SK-N-SH treated with all-trans-retinoic acid at 6 μM for 48 hours (cell line): ENCODE measurements around the gene AKAP5.

Experiments
- ATAC-seq: fragments of 200-7000 bp; cut with Tn5 transposase; 3 replicates; pipeline ENCODE4 v1.9.1; 2020; ENCODE audit warnings: mild to moderate bottlenecking, moderate library complexity
- ARNTL ChIP-seq: fragments of 450-650 bp; formaldehyde crosslinking; IDR thresholded peaks from 2 replicates; pipeline ENCODE4 v1.5.0; 2020; ENCODE audit warnings: low read depth, mild to moderate bottlenecking, moderate library complexity, borderline replicate concordance
- BACH2 ChIP-seq: fragments of 250-450 bp; sonication (Bioruptor Pico); IDR thresholded peaks from 2 replicates; pipeline ENCODE4 v1.9.0; 2021; ENCODE audit warnings: mild to moderate bottlenecking, borderline replicate concordance
- CREB5 ChIP-seq: fragments of 250-450 bp; sonication (Bioruptor Pico); IDR thresholded peaks from 2 replicates; pipeline ENCODE4 v1.5.1; 2020; ENCODE audit warnings: low read depth, mild to moderate bottlenecking, moderate library complexity
- CSDC2 ChIP-seq: fragments of 250-450 bp; sonication (Bioruptor Pico); IDR thresholded peaks from 2 replicates; pipeline ENCODE4 v1.5.0; 2020; ENCODE audit warnings: mild to moderate bottlenecking, moderate library complexity
- CSRNP3 ChIP-seq: fragments of 250-450 bp; sonication (Bioruptor Pico); IDR thresholded peaks from 2 replicates; pipeline ENCODE4 v1.5.1; 2021; ENCODE audit warnings: mild to moderate bottlenecking, moderate library complexity
- ESRRG ChIP-seq: fragments of 250-450 bp; sonication (Bioruptor Pico); IDR thresholded peaks from 2 replicates; pipeline ENCODE4 v1.6.1; 2021; ENCODE audit warnings: mild to moderate bottlenecking
- GLIS3 ChIP-seq: fragments of 250-450 bp; sonication (Bioruptor Pico); IDR thresholded peaks from 2 replicates; pipeline ENCODE4 v1.5.0; 2020; ENCODE audit warnings: mild to moderate bottlenecking, moderate library complexity
- ISL1 ChIP-seq: fragments of 250-450 bp; sonication (Bioruptor Pico); IDR thresholded peaks from 2 replicates; pipeline ENCODE4 v2.1.2; 2022; ENCODE audit warnings: mild to moderate bottlenecking, moderate library complexity
- PATZ1 ChIP-seq: fragments of 250-450 bp; sonication (Bioruptor Pico); IDR thresholded peaks from 2 replicates; pipeline ENCODE4 v1.8.0; 2020; ENCODE audit warnings: mild to moderate bottlenecking, moderate library complexity, borderline replicate concordance
- POU6F1 ChIP-seq: fragments of 250-450 bp; sonication (Bioruptor Pico); IDR thresholded peaks from 2 replicates; pipeline ENCODE4 v1.8.0; 2021; ENCODE audit warnings: low read depth, mild to moderate bottlenecking, moderate library complexity, borderline replicate concordance
- PPARA ChIP-seq: fragments of 250-450 bp; sonication (Bioruptor Pico); IDR thresholded peaks from 2 replicates; pipeline ENCODE4 v1.5.0; 2020; ENCODE audit warnings: mild to moderate bottlenecking, borderline replicate concordance
- RARB ChIP-seq: fragments of 250-450 bp; sonication (Bioruptor Pico); IDR thresholded peaks from 2 replicates; pipeline ENCODE4 v1.8.0; 2021; ENCODE audit warnings: mild to moderate bottlenecking, moderate library complexity
- SNAI2 ChIP-seq: fragments of 250-450 bp; sonication (Bioruptor Pico); IDR thresholded peaks from 2 replicates; pipeline ENCODE4 v1.5.0; 2020; ENCODE audit warnings: mild to moderate bottlenecking, moderate library complexity
- TCF4 ChIP-seq: fragments of 250-450 bp; sonication (Bioruptor Pico); IDR thresholded peaks from 2 replicates; pipeline ENCODE4 v1.8.0; 2021; ENCODE audit warnings: mild to moderate bottlenecking, moderate library complexity, borderline replicate concordance
- TOX ChIP-seq: fragments of 250-450 bp; sonication (Bioruptor Pico); IDR thresholded peaks from 2 replicates; pipeline ENCODE4 v1.8.0; 2021; ENCODE audit warnings: mild to moderate bottlenecking, moderate library complexity, borderline replicate concordance
- ZC3H10 ChIP-seq: fragments of 250-450 bp; sonication (Bioruptor Pico); IDR thresholded peaks from 2 replicates; pipeline ENCODE4 v1.5.1; 2021; ENCODE audit warnings: mild to moderate bottlenecking, moderate library complexity
- ZFP3 ChIP-seq: fragments of 250-450 bp; sonication (Bioruptor Pico); IDR thresholded peaks from 2 replicates; pipeline ENCODE4 v1.5.0; 2020; ENCODE audit warnings: mild to moderate bottlenecking, moderate library complexity
- ZFP30 ChIP-seq: fragments of 450-650 bp; formaldehyde crosslinking; IDR thresholded peaks from 2 replicates; pipeline ENCODE4 v1.5.0; 2022; ENCODE audit warnings: mild to moderate bottlenecking, moderate library complexity
- ZNF565 ChIP-seq: fragments of 450-650 bp; formaldehyde crosslinking; conservative IDR thresholded peaks from 2 replicates; pipeline ENCODE4 v1.5.0; 2020; ENCODE audit warnings: low read depth, mild to moderate bottlenecking, moderate library complexity
- ZNF70 ChIP-seq: fragments of 450-650 bp; formaldehyde crosslinking; IDR thresholded peaks from 2 replicates; pipeline ENCODE4 v1.5.0; 2020; ENCODE audit warnings: mild to moderate bottlenecking, moderate library complexity
- ZNF8 ChIP-seq: fragments of 450-650 bp; formaldehyde crosslinking; IDR thresholded peaks from 2 replicates; pipeline ENCODE4 v1.5.0; 2020; ENCODE audit warnings: mild to moderate bottlenecking, moderate library complexity

The AKAP5 gene

GRCh38 chr14:64509036-64509435 is 43.7 kb downstream of the AKAP5 start:
- no peak for ATAC-seq
- TF ChIP-seq ZC3H10 (no peak), RARB (no peak), PATZ1 (CRISPR knock-in tag) (no peak), ZNF8 (CRISPR knock-in tag) (no peak), CSRNP3 (CRISPR knock-in tag) (no peak), BACH2 (CRISPR knock-in tag) (no peak), TCF4 (no peak), ZNF565 (CRISPR knock-in tag) (no peak), ISL1 (no peak)
- TF ChIP-seq, all 23 proteins: peak for 0

- peak; percentile 83 for ATAC-seq
- TF ChIP-seq PPARA (CRISPR knock-in tag) = no peak
- TF ChIP-seq CSRNP3 (CRISPR knock-in tag) = no peak
- TF ChIP-seq GLIS3 (CRISPR knock-in tag) = no peak
Observed at GRCh38 chr14:64510825-64511671, 45.7 kb downstream of the AKAP5 start.

- TF ChIP-seq ZNF8 (CRISPR knock-in tag) = no peak
- no peak for TF ChIP-seq ZNF70 (CRISPR knock-in tag)
- no peak for ATAC-seq
Observed at GRCh38 chr14:64513271-64513670, 48.0 kb downstream of the AKAP5 start.

GRCh38 chr14:64515053-64515452 is 49.8 kb downstream of the AKAP5 start:
- ATAC-seq = no peak
- TF ChIP-seq TCF4 (no peak), POU6F1 (CRISPR knock-in tag) (no peak), ISL1 (no peak), ZFP30 (CRISPR knock-in tag) (no peak), ZC3H10 (no peak), CSRNP3 (CRISPR knock-in tag) (no peak), CSDC2 (no peak), PATZ1 (CRISPR knock-in tag) (no peak), ARNTL (CRISPR knock-in tag) (no peak), RARB (no peak), TOX (CRISPR knock-in tag) (no peak), ZNF565 (CRISPR knock-in tag) (no peak), ZNF8 (CRISPR knock-in tag) (no peak), CREB5 (CRISPR knock-in tag) (no peak), ZFP3 (no peak), ZNF70 (CRISPR knock-in tag) (no peak), ESRRG (CRISPR knock-in tag) (no peak), SNAI2 (CRISPR knock-in tag) (no peak), BACH2 (CRISPR knock-in tag) (no peak)
